MV-4-11 (cell line): ENCODE results near the gene KLF4.

Experiments used
- DNase-seq: peaks from one replicate; lab custom pipeline; 2025; lab: John Stamatoyannopoulos, UW

The KLF4 gene

DNA sequence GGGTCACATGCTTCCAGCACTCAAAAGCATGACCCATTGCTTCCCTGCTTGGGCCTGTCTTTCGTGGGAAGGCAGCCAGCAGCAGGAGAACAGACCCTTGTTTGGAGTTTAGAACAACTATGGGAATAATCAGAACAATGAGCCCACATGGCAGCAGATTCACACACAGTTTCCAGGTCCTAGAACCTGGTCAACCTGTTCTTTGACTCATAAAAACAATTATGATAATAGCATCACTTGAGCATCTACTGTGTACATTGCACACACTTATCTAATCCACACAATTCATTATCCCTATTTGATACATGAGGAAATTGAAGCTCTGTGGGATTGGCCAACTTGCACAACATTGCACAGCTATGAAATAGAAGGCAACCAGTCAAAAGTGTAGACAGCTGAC, 41.7 kb downstream of the KLF4 start:
- DNase-seq: no peak

DNA sequence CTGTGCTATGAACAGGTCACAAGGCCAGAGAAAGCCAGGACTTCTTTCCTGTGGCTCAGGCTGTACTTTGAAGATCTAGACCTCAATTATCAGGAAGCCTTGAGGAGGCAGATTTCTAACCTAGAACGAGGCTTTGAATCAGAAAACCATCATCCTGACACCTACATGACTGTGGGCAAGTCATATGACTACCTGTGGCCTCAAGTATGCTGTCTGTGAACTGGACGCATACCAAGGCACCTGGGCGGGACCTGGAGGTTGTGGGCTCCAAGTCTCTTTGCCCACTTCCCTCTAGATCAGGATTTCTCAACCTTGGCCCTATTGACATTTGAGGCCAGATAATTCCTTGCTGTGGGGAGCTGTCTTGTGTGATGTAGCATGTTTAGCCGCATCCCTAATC, 42.5 kb downstream of the KLF4 start:
- no peak for DNase-seq

DNA sequence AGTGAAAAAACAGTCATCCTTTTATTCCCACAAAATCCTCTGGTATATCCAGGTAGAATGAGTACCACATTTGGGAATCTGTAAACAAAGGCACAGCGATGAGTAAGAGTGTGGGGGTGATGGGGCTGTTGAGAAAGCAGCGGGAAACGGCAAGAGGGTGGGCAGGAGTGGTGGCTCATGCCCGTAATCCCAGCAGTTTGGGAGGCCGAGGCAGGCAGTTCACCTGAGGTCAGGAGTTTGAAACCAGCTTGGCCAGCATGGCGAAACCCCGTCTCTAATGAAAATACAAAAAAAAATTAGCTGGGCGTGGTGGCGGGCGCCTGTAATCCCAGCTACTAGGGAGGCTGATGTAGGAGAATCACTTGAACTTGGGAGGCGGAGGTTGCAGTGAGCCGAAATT, 43.1 kb downstream of the KLF4 start:
- no peak for DNase-seq

DNA sequence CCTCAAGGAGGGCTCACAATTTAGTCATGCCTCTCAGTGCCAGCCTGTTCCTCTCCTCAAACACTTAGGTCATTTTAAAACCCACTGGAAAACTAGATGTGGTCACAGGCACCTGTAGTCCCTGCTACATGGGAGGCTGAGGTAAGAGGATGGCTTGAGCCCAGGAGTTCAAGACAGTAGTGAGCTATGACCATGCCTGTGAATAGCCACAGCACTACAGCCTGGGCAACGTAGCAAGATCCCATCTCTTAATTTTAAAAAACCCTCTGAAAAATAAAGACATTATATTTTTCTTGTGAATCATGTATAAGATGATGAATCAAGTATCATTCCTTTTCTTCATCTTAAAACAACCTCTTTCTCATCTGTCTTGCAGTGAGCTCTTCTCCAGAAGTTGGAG, 45.8 kb downstream of the KLF4 start:
- DNase-seq: no peak

DNA sequence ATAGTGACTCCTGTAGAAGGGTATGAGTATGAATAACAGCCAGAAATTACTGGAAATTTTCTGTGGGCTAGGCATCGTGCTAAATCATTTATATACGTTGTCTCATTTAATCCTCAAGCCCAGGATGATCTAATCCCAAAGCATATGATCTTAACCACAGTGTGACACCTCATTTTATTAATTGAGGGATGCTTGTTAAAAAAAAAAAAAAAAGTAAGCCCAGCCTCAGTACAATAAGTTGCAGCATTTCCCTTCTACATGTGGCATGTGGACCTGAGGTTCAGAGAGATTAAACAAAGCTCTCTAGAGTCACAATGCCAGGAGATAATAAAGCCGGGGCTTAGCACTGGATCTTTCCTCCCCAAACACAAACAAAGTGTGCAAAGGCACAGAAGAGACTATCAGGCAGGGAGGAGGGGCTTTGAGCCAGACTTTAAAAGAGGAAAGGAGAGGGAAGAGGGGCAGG, 49.5 kb downstream of the KLF4 start:
- DNase-seq: no peak

DNA sequence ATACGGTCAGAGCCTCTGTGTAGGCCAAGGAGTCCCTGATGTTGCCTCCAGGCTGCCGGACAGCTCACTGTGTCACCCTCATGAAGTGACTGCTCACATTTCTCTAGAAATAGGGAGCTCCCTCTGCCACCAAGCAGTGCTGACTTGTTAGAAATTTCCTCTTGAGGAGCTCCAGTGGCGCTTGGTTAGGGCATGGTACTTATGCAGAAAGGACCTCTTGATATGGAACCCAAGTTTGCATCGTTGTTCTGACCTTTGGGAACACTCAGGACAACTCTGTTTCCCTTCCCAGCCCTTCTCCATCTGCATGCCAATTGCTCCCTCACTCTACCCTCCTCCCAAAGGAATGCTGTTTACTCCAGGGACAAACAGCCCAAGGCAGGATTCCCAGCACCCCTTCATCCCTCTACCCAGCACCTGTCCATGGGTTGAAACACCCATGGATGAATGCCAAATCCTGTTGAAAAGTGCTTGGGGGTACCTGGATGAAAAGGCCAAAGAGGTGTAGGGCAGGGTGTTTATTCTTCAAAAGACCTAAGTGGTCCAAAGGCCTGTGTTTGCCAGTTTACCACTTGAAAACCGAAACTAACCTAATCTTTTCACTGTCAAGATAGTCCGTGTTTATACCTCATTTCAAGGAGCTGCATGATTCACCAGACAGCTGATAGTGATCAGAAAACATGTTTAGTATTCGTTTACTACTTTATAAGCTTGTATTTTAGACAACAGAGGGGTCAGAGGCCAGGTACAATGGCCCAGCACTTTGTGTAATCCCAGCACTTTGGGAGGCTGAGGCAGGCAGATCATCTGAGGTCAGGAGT, 51.1 kb downstream of the KLF4 start:
- DNase-seq: no peak

DNA sequence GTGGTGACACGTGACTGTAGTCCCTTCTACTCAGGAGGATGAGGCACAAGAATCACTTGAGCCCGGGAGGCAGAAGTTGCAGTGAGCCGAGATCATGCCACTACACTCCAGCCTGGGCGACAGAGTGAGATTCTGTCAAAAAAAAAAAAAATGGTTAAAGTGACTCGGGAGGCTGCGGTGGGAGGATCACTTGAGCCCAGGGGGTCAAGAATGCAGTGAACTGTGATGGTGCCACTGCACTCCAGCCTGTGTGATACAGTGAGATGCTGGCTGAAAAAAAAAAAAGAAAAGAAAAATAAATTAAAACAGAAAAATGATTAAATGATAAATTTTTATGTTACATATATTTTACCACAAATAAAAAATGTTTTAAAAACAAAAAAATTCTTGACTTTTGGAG, 51.9 kb downstream of the KLF4 start:
- DNase-seq: no peak

DNA sequence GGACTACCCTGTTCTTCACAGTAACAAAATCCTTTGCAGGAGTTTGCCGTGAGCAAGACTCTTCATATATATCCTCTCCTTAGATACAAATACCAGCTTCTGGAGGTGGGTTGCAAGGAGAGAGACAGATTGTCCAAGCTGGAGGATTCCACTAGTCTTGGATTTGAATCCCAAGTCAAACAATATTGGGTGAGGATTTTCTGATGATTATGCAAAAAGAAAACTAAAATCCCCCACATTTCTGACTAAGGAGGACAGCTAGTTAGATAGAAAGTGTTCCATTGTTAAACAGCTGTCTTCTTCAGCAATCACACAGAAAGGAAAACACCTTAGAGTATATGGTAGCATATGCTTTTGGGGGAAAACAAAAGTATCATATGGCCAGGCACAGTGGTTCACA, 54.2 kb downstream of the KLF4 start:
- DNase-seq: no peak
